HepG2 (cell line): ENCODE results near the gene TSPAN9. TPM values are rescaled to one million over a fixed set of nuclear protein-coding genes. Genes with fewer than 3 reads are reported as not detected.

Experiments
- MTF1 ChIP-seq: sonication (generic); formaldehyde crosslinking; IDR thresholded peaks from 2 replicates; pipeline ENCODE4 v1.5.0; 2020; ENCODE audit warnings: missing genetic modification reagents
- NCOR1 ChIP-seq: fragments of 200-600 bp; sonication (generic); IDR thresholded peaks from 2 replicates; pipeline ENCODE4 v1.7.0; 2017; ENCODE audit warnings: antibody characterized with exemption, low read length, borderline replicate concordance
- NONO ChIP-seq, 2 experiments: fragments of 450-650 bp in 1 of 2; sonication (generic) in 1 of 2; formaldehyde crosslinking in 1 of 2; IDR thresholded peaks in 1 of 2; conservative IDR thresholded peaks in 1 of 2; 2 replicates each; pipeline versions ENCODE4 v1.6.1 to v1.8.0; 2017 to 2022; ENCODE audit warnings: mild to moderate bottlenecking in 1 of 2, missing genetic modification reagents in 1 of 2, moderate library complexity in 1 of 2
- RXRA ChIP-seq: sonication (generic); formaldehyde crosslinking; IDR thresholded peaks from 2 replicates; pipeline ENCODE4 v1.5.1; 2020; ENCODE audit warnings: missing genetic modification reagents
- RXRB ChIP-seq: IDR thresholded peaks from 2 replicates; pipeline ENCODE4 v1.6.1; 2016; ENCODE audit warnings: borderline replicate concordance, missing genetic modification reagents, missing compliant biosample characterization
- SAP130 ChIP-seq: IDR thresholded peaks from 2 replicates; pipeline ENCODE4 v1.6.1; 2016; ENCODE audit warnings: low read depth
- ZBTB20 ChIP-seq: sonication (generic); formaldehyde crosslinking; IDR thresholded peaks from 2 replicates; pipeline ENCODE4 v1.8.1; 2023; ENCODE audit warnings: missing genetic modification reagents, low read depth, mild to moderate bottlenecking, borderline replicate concordance
- ZNF83 ChIP-seq: sonication (generic); formaldehyde crosslinking; IDR thresholded peaks from 2 replicates; pipeline ENCODE4 v1.4.0; 2020; ENCODE audit warnings: missing genetic modification reagents, mild to moderate bottlenecking, borderline replicate concordance
- polyA plus RNA-seq, 8 experiments: library from polyadenylated mRNA; depleted of rRNA in 3 of 8; stranded (reverse) in 7 of 8; unstranded in 1 of 8; fragments of >200 nt; fragmentation: Illumina TruSeq in 4 of 8; extraction: Trizol in 4 of 8; gene quantifications; 2 replicates each; pipeline versions ENCODE4 v1.2.1 to v1.2.3, GENCODE V29; 2011 to 2016; ENCODE audit warnings: low read depth in 4 of 8, missing spikeins in 1 of 8, mixed read lengths in 1 of 8; ENCODE audit not compliant: insufficient read depth in 1 of 8
- total RNA-seq, 5 experiments: library from RNA; depleted of rRNA; stranded (reverse); fragments of >200 nt; fragmentation: Illumina TruSeq; extraction: Trizol; gene quantifications; 2 replicates each; pipeline ENCODE4 v1.2.3, GENCODE V29; 2016; ENCODE audit warnings: low read depth in 1 of 5
- TF ChIP-seq, protein P1 (sequence below): sonication (generic); formaldehyde crosslinking; IDR thresholded peaks from 2 replicates; pipeline ENCODE4 v1.5.1; 2020; ENCODE audit warnings: mild to moderate bottlenecking, missing genetic modification reagents, moderate library complexity
- TF ChIP-seq, protein P2 (sequence below): sonication (generic); formaldehyde crosslinking; conservative IDR thresholded peaks from 2 replicates; pipeline ENCODE4 v1.8.1; 2023; ENCODE audit warnings: missing genetic modification reagents
- TF ChIP-seq, protein P3 (sequence below): sonication (generic); formaldehyde crosslinking; IDR thresholded peaks from 2 replicates; pipeline ENCODE4 v1.8.0; 2022; ENCODE audit warnings: missing genetic modification reagents, mild to moderate bottlenecking, moderate library complexity, borderline replicate concordance
- TF ChIP-seq, protein P4 (sequence below): sonication (generic); formaldehyde crosslinking; IDR thresholded peaks from 2 replicates; pipeline ENCODE4 v1.5.1; 2020; ENCODE audit warnings: mild to moderate bottlenecking, moderate library complexity, missing genetic modification reagents

Gene TSPAN9
- total and polyA plus RNA-seq, 2 of the 13 experiments (the other 11 are each of a cell fraction or from before 2014, with no cell fraction given): 18.1 to 42.3 TPM

DNA sequence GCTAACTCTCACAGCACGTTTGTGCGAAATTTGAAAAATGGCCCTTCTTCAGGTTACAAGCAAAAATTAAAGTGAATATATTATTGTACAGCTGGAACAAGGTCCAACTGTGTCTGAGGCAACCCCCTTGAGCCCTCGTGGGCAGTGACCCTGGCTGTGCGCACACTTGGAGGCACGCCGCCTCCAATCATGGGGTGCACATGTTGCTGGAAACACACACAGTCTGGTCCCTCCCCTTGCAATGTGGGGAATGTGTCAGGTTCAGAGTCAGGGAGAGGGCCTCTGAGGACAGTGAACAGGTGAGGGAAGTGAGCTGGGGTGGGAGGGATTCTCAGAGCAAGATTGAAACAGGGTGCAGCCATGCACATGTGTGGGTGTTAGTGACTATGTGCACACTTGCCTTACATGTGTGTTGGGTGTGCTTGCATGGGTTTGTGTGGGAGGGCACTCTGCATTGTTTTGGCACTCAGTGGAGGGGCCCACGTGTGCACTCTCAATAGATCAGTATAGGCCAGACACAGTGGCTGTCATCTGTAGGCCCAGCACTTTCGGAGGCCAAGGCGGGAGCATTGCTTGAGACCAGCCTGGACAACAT, 9.6 kb downstream of the TSPAN9 start (continued):
- TF ChIP-seq, protein P1, sequence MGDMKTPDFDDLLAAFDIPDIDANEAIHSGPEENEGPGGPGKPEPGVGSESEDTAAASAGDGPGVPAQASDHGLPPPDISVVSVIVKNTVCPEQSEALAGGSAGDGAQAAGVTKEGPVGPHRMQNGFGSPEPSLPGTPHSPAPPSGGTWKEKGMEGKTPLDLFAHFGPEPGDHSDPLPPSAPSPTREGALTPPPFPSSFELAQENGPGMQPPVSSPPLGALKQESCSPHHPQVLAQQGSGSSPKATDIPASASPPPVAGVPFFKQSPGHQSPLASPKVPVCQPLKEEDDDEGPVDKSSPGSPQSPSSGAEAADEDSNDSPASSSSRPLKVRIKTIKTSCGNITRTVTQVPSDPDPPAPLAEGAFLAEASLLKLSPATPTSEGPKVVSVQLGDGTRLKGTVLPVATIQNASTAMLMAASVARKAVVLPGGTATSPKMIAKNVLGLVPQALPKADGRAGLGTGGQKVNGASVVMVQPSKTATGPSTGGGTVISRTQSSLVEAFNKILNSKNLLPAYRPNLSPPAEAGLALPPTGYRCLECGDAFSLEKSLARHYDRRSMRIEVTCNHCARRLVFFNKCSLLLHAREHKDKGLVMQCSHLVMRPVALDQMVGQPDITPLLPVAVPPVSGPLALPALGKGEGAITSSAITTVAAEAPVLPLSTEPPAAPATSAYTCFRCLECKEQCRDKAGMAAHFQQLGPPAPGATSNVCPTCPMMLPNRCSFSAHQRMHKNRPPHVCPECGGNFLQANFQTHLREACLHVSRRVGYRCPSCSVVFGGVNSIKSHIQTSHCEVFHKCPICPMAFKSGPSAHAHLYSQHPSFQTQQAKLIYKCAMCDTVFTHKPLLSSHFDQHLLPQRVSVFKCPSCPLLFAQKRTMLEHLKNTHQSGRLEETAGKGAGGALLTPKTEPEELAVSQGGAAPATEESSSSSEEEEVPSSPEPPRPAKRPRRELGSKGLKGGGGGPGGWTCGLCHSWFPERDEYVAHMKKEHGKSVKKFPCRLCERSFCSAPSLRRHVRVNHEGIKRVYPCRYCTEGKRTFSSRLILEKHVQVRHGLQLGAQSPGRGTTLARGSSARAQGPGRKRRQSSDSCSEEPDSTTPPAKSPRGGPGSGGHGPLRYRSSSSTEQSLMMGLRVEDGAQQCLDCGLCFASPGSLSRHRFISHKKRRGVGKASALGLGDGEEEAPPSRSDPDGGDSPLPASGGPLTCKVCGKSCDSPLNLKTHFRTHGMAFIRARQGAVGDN (CRISPR knock-in tag): peak; percentile 57
- TF ChIP-seq, protein P2, sequence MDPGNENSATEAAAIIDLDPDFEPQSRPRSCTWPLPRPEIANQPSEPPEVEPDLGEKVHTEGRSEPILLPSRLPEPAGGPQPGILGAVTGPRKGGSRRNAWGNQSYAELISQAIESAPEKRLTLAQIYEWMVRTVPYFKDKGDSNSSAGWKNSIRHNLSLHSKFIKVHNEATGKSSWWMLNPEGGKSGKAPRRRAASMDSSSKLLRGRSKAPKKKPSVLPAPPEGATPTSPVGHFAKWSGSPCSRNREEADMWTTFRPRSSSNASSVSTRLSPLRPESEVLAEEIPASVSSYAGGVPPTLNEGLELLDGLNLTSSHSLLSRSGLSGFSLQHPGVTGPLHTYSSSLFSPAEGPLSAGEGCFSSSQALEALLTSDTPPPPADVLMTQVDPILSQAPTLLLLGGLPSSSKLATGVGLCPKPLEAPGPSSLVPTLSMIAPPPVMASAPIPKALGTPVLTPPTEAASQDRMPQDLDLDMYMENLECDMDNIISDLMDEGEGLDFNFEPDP (CRISPR knock-in tag): no peak
- TF ChIP-seq, protein P3, sequence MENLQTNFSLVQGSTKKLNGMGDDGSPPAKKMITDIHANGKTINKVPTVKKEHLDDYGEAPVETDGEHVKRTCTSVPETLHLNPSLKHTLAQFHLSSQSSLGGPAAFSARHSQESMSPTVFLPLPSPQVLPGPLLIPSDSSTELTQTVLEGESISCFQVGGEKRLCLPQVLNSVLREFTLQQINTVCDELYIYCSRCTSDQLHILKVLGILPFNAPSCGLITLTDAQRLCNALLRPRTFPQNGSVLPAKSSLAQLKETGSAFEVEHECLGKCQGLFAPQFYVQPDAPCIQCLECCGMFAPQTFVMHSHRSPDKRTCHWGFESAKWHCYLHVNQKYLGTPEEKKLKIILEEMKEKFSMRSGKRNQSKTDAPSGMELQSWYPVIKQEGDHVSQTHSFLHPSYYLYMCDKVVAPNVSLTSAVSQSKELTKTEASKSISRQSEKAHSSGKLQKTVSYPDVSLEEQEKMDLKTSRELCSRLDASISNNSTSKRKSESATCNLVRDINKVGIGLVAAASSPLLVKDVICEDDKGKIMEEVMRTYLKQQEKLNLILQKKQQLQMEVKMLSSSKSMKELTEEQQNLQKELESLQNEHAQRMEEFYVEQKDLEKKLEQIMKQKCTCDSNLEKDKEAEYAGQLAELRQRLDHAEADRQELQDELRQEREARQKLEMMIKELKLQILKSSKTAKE (CRISPR knock-in tag): 0 out of 2 replicates have a peak, but pooled peaks have one; percentile 46
- TF ChIP-seq SAP130 (CRISPR knock-in tag) (peak; percentile 41; the same call in 1 of the 2 replicates), ZBTB20 (CRISPR knock-in tag) (peak; percentile 60; the same call in 1 of the 2 replicates), RXRB (CRISPR knock-in tag) (peak; percentile 74; the same call in 1 of the 2 replicates), ZNF83 (CRISPR knock-in tag) (0 out of 2 replicates have a peak, but pooled peaks have one; percentile 23), RXRA (CRISPR knock-in tag) (peak; percentile 38; the same call in 1 of the 2 replicates), MTF1 (CRISPR knock-in tag) (no peak), NONO (IDR thresholded peaks at IDR 0.05) (no peak), NONO (CRISPR knock-in tag; conservative IDR thresholded peaks at IDR 0.05) (no peak), NCOR1 (no peak)
- TF ChIP-seq, protein P4, sequence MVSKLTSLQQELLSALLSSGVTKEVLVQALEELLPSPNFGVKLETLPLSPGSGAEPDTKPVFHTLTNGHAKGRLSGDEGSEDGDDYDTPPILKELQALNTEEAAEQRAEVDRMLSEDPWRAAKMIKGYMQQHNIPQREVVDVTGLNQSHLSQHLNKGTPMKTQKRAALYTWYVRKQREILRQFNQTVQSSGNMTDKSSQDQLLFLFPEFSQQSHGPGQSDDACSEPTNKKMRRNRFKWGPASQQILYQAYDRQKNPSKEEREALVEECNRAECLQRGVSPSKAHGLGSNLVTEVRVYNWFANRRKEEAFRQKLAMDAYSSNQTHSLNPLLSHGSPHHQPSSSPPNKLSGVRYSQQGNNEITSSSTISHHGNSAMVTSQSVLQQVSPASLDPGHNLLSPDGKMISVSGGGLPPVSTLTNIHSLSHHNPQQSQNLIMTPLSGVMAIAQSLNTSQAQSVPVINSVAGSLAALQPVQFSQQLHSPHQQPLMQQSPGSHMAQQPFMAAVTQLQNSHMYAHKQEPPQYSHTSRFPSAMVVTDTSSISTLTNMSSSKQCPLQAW: no peak
